Measurements from ENCODE around the gene FARP1.

The FARP1 gene

DNA sequence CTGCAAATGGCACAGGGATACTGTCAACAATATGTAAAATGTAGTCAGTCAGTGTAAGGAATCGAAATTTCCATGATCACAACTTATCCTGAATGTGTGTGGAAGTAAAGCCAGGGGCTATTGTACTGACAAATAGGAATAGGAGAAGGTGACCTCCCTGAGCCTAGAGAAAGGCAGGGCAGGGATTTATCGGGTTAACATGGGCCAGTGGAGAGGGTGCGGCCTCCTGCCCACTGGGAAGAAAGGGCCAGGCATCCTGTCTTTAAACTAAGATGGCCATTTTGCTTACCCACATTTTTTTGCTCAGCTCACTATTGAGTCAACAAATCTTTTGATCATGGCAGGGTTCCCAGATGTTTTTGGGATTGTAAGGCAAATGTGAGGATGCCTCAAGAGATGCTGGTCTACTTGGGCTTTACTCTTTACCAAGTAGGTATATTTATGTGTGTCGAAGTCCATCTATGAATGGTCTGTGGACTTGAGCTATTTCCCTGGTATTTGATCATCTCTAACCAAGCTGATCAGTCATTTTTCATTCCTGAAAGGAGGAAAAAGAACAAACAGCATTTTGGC lies 150.8 kb downstream of the FARP1 start:
- Histone ChIP-seq H3K9me3 (no peaks in the 10 kb centered on the region), H3K36me3 (no peaks in the 10 kb centered on the region), H3K4me3 (ENCODE audit: low read depth in 1 of 2, low read length in 1 of 2) (no peak overlapping the region), H3K27ac (no peak overlapping the region), H3K27me3 (no peaks in the 10 kb centered on the region), H3K4me1 (ENCODE audit: control insufficient read depth in 1 of 2, insufficient read depth in 1 of 2, low read depth in 1 of 2, low read length in 1 of 2) (no peaks in the 10 kb centered on the region)
- TF ChIP-seq, protein P1, sequence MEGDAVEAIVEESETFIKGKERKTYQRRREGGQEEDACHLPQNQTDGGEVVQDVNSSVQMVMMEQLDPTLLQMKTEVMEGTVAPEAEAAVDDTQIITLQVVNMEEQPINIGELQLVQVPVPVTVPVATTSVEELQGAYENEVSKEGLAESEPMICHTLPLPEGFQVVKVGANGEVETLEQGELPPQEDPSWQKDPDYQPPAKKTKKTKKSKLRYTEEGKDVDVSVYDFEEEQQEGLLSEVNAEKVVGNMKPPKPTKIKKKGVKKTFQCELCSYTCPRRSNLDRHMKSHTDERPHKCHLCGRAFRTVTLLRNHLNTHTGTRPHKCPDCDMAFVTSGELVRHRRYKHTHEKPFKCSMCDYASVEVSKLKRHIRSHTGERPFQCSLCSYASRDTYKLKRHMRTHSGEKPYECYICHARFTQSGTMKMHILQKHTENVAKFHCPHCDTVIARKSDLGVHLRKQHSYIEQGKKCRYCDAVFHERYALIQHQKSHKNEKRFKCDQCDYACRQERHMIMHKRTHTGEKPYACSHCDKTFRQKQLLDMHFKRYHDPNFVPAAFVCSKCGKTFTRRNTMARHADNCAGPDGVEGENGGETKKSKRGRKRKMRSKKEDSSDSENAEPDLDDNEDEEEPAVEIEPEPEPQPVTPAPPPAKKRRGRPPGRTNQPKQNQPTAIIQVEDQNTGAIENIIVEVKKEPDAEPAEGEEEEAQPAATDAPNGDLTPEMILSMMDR (IDR thresholded peaks at IDR 0.05) = no peak

- Histone ChIP-seq H3K27ac (no peak overlapping the region), H3K27me3 (no peaks in the 10 kb centered on the region), H3K4me3 (ENCODE audit: low read depth in 1 of 2, low read length in 1 of 2) (no peak overlapping the region), H3K9me3 (no peaks in the 10 kb centered on the region), H3K36me3 (no peaks in the 10 kb centered on the region), H3K4me1 (ENCODE audit: control insufficient read depth in 1 of 2, insufficient read depth in 1 of 2, low read depth in 1 of 2, low read length in 1 of 2) (no peaks in the 10 kb centered on the region)
- TF ChIP-seq, protein P1 (IDR thresholded peaks at IDR 0.05) = no peak
Observed at GRCh38 chr13:98295371-98295770, 152.5 kb downstream of the FARP1 start.

- H3K4me3 ChIP-seq (ENCODE audit: low read depth in 1 of 2, low read length in 1 of 2) = no peak overlapping the region
- no peaks in the 10 kb centered on the region for H3K36me3 ChIP-seq
- TF ChIP-seq, protein P1 (IDR thresholded peaks at IDR 0.05) = no peak
- no peak overlapping the region for H3K27ac ChIP-seq
- no peaks in the 10 kb centered on the region for H3K9me3 ChIP-seq
- H3K4me1 ChIP-seq (ENCODE audit: control insufficient read depth in 1 of 2, insufficient read depth in 1 of 2, low read depth in 1 of 2, low read length in 1 of 2) = no peaks in the 10 kb centered on the region
- H3K27me3 ChIP-seq = no peaks in the 10 kb centered on the region
Observed at GRCh38 chr13:98297051-98297450, 154.2 kb downstream of the FARP1 start.

DNA sequence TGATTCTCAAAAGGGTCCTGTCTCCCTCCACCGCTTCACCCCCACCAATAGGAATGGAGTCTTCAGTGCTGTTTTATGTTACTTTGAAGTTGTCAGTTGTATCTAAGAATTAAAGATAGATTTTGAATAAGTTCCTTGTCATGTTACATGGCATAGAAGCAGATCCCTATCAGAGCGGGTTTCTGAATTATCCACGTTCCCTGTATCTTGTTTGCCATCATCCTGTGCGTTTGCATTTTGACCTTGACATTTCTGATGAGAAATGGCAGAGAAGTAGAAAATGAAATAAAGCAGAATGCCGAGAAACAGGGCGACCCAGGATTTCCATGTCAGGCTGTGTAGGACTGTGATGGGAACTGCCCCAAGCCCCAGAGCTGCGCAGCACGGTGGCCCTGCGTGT lies 154.9 kb downstream of the FARP1 start:
- TF ChIP-seq, protein P1 (IDR thresholded peaks at IDR 0.05) = no peak
- H3K4me1 ChIP-seq (ENCODE audit: control insufficient read depth in 1 of 2, insufficient read depth in 1 of 2, low read depth in 1 of 2, low read length in 1 of 2) = no peaks in the 10 kb centered on the region

DNA sequence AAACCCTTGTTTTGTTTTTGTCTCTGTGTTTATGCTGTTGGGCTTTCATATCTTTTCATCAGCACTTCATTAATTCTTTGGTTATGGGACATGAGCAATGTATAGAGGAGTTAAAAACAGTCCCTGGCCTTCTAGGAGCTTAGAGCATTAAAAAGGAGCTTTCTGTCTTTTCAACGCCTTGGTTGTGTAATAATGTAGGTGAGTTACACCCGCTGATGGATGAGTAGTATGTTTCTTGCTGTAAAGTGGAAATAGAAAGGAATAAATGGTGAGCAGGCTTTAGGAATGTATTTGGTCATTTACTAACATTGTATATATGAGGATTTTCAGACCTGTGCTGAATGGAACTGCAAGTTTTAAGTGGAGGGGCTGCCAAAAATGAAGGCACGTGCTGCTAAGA lies 155.7 kb downstream of the FARP1 start:
- no peaks in the 10 kb centered on the region for H3K4me1 ChIP-seq (ENCODE audit: control insufficient read depth in 1 of 2, insufficient read depth in 1 of 2, low read depth in 1 of 2, low read length in 1 of 2)
- H3K36me3 ChIP-seq = no peaks in the 10 kb centered on the region
- no peak overlapping the region for H3K4me3 ChIP-seq (ENCODE audit: low read depth in 1 of 2, low read length in 1 of 2)
- H3K27me3 ChIP-seq = no peaks in the 10 kb centered on the region
- H3K9me3 ChIP-seq = no peaks in the 10 kb centered on the region
- TF ChIP-seq, protein P1 (IDR thresholded peaks at IDR 0.05) = no peak
- no peak overlapping the region for H3K27ac ChIP-seq

More for the DNA sequence above, 154.9 kb downstream of the FARP1 start:
- Histone ChIP-seq H3K4me3 (ENCODE audit: low read depth in 1 of 2, low read length in 1 of 2) (no peak overlapping the region), H3K27ac (no peak overlapping the region), H3K36me3 (no peaks in the 10 kb centered on the region), H3K9me3 (no peaks in the 10 kb centered on the region), H3K27me3 (no peaks in the 10 kb centered on the region)

Data from neutrophil (primary cell).